Effector memory CD4-positive, alpha-beta T cell (primary cell): ENCODE measurements around the gene PXMP4.
"Not testable (repeated sequence)": the region's sequence is repeated elsewhere in the genome, so short reads cannot be mapped to it uniquely, and the experiment has no call there.

Experiments used
- DNase-seq, 3 donors: peaks; one replicate each; pipeline ENCODE4 v3.0.0-alpha.2; 2020
- H3K27ac ChIP-seq: 2 replicates; pipeline ENCODE4 v1.7.0; 2013; ENCODE audit warnings: mild to moderate bottlenecking, low read length, moderate library complexity; ENCODE audit not compliant: insufficient read depth, poor library complexity, severe bottlenecking
- H3K27me3 ChIP-seq: replicated peaks from 2 replicates; pipeline ENCODE4 v1.7.0; 2013; ENCODE audit warnings: mild to moderate bottlenecking, low read length; ENCODE audit not compliant: insufficient read depth, control insufficient read depth, poor library complexity, severe bottlenecking
- H3K36me3 ChIP-seq: 2 replicates; pipeline ENCODE4 v1.7.0; 2013; ENCODE audit warnings: mild to moderate bottlenecking, low read length, moderate library complexity; ENCODE audit not compliant: control insufficient read depth, insufficient read depth
- H3K4me1 ChIP-seq: 2 replicates; pipeline ENCODE4 v1.7.0; 2013; ENCODE audit warnings: low read length, mild to moderate bottlenecking; ENCODE audit not compliant: control insufficient read depth, insufficient read depth, poor library complexity, severe bottlenecking
- H3K4me3 ChIP-seq: 2 replicates; pipeline ENCODE4 v1.7.0; 2013; ENCODE audit warnings: low read length, low read depth, mild to moderate bottlenecking; ENCODE audit not compliant: insufficient read depth, poor library complexity, severe bottlenecking
- H3K9me3 ChIP-seq: 2 replicates; pipeline ENCODE4 v1.7.0; 2013; ENCODE audit warnings: mild to moderate bottlenecking, low read length, moderate library complexity; ENCODE audit not compliant: control insufficient read depth

The PXMP4 gene

DNA sequence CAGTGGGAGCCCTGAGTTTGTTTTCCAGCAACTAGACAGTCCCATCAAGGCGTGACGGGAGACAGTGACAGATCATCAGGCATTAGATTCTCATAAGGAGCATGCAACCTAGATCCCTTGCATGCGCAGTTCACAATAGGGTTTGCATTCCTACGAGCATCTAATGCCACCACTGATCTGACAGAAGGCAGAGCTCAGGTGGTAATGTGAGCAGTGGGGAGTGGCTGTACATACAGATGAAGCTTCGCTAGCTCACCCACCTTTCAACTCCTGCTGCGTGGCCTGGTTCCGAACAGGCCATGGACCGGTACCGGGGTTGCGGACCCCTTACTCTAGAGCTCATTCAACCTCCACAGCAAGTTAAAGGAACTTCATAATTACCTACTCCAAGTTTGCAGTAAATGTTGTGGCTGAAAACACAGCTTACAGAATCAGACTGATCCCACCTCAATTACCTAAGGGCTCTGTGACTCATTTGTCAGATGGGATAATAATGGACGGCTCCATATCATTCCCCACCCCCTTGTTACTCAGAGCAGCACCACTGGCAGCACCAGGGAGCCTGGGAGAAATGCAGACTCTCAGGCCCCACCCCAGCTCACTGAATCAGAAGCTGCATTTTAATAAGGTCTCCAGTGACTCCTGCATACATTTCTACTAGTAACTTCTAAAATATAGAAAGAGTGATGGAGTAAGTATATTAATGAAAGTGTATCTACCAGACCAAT, 15.7 kb downstream of the PXMP4 start:
- no peak for DNase-seq
- Histone ChIP-seq H3K9me3 (no peaks in the 10 kb centered on the region), H3K36me3 (peaks cover 14% of the 10 kb centered on the region), H3K27me3 (no peaks in the 10 kb centered on the region), H3K4me1 (no peaks in the 10 kb centered on the region), H3K4me3 (no peak overlapping the region), H3K27ac (no peak overlapping the region)

DNA sequence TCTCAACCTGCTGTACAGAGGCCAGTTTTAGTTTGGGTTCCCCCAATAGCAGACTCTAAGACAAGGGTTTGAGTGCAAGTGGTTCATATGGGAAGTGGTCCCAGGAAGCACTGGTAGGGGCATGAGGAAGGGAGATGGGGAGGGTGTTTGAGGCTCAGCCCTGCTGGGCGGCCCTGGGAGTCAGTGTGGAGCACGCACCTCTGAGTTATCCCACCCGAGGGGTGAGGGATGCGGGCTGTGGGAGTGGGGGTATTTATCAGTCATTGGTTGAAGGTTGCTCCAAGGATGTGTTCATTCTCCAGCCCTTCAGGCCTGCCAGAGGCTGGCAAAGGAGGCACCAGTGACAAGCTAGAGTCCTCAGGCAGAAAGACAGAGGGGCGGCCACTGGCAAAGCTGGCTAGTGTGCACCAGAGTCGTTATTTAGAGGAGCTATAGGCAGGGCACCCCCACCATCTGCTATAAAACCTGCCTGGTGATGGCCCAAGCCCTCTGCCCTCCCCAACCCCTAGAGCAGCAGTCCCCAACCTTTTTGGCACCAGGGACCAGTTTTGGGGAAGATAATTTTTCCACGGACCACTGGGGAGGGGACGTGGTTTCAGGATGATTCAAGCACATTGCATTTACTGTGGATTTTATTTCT, 16.5 kb downstream of the PXMP4 start:
- H3K36me3 ChIP-seq: peaks cover 14% of the 10 kb centered on the region
- no peak overlapping the region for H3K4me3 ChIP-seq
- no peak overlapping the region for H3K27ac ChIP-seq
- no peak for DNase-seq
- no peaks in the 10 kb centered on the region for H3K4me1 ChIP-seq
- H3K9me3 ChIP-seq: no peaks in the 10 kb centered on the region
- H3K27me3 ChIP-seq: no peaks in the 10 kb centered on the region

- Histone ChIP-seq H3K27me3 (no peaks in the 10 kb centered on the region), H3K27ac (no peak overlapping the region), H3K36me3 (peaks cover 14% of the 10 kb centered on the region), H3K4me3 (no peak overlapping the region), H3K4me1 (no peaks in the 10 kb centered on the region), H3K9me3 (no peaks in the 10 kb centered on the region)
- no peak for DNase-seq
These were observed 17.2 kb downstream of the PXMP4 start for GRCh38 chr20:33702861-33703260.

DNA sequence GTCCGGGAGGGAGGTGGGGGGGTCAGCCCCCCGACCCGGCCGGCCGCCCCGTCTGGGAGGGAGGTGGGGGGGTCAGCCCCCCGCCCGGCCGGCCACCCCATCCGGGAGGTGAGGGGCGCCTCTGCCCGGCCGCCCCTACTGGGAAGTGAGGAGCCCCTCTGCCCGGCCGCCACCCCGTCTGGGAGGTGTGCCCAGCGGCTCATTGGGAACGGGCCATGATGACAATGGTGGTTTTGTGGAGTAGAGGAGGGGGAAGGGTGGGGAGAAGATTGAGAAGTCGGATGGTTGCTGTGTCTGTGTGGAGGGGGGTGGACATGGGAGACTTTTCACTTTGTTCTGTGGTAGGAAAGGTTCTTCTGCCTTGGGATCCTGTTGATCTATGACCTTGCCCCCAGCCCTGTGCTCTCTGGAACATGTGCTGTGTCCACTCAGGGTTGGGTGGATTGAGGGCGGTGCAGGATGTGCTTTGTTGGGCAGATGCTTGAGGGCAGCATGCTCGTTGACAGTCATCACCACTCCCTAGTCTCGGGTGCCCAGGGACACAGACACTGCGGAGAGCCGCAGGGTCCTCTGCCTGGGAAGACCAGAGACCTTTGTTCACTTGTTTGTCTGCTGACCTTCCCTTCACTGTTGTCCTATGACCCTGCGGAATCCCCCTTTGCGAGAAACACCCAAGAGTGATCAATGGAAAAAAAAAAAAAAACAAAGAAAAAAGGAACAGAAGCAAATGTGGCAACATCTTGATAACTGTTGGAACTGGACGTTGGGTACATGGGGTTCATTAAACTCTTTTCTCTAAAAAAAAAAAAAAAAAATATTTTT, 18.3 kb downstream of the PXMP4 start:
- H3K4me1 ChIP-seq: no peaks in the 10 kb centered on the region
- H3K27ac ChIP-seq: no peak overlapping the region
- H3K4me3 ChIP-seq: no peak overlapping the region
- no peak for DNase-seq
- H3K9me3 ChIP-seq: no peaks in the 10 kb centered on the region
- H3K36me3 ChIP-seq: peaks cover 7% of the 10 kb centered on the region
- H3K27me3 ChIP-seq: no peaks in the 10 kb centered on the region

DNA sequence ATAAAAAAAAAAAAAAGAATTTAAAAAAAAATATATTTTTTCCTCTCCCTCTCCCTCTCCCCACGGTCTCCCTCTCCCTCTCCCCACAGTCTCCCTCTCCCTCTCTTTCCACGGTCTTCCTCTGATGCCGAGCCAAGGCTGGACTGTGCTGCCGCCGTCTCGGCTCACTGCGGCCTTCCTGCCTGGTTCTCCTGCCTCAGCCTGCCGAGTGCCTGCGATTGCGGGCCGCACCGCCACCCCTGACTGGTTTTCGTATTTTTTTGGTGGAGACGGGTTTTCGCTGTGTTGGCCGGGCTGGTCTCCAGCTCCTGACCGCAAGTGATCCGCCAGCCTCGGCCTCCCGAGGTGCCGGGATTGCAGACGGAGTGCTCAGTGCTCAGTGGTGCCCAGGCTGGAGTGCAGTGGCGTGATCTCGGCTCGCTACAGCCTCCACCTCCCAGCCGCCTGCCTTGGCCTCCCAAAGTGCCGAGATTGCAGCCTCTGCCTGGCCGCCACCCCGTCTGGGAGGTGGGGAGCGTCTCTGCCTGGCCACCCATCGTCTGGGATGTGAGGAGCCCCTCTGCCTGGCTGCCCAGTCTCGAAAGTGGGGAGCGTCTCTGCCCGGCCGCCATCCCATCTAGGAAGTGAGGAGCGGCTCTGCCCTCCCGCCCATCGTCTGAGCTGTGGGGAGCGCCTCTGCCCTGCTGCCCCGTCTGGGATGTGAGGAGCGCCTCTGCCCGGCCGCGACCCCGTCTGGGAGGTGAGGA, 19.2 kb downstream of the PXMP4 start:
- H3K27ac ChIP-seq, H3K27me3 ChIP-seq, H3K36me3 ChIP-seq, H3K4me1 ChIP-seq, H3K4me3 ChIP-seq, DNase-seq, H3K9me3 ChIP-seq: not testable (repeated sequence)

DNA sequence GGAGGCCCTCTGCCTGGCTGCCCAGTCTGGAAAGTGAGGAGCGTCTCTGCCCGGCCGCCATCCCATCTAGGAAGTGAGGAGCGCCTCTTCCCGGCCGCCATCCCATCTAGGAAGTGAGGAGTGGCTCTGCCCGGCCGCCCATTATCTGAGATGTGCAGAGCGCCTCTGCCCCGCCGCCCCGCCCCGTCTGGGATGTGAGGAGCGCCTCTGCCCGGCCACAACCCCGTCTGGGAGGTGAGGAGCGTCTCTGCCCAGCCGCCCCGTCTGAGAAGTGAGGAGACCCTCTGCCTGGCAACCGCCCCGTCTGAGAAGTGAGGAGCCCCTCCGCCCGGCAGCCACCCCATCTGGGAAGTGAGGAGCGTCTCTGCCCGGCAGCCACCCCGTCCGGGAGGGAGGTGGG, 21.1 kb downstream of the PXMP4 start:
- H3K36me3 ChIP-seq, H3K9me3 ChIP-seq, H3K4me3 ChIP-seq, DNase-seq, H3K27ac ChIP-seq, H3K4me1 ChIP-seq, H3K27me3 ChIP-seq: not testable (repeated sequence)

DNA sequence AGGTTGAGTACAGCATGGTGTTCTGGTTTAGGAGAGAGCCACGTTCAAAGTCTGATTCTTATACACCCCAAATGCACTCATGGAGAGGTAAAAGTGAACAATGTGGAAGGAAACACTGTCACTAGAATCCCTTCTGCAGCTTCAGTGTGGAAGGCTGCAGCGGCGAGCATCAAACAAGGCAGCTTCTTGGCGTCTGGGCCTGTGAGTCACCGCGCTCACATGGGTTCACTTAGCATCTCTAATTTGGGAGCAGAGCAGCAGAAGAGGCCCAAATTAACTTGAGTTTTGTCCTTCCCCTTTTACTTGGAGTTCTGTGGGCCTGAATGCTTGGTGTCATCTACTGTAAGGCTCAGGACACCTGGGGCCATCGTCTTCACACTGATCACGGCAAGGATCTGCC, 23.0 kb downstream of the PXMP4 start:
- DNase-seq: no peak
- Histone ChIP-seq H3K27ac (no peak overlapping the region), H3K9me3 (no peaks in the 10 kb centered on the region), H3K27me3 (no peaks in the 10 kb centered on the region), H3K36me3 (no peaks in the 10 kb centered on the region), H3K4me3 (no peak overlapping the region), H3K4me1 (no peaks in the 10 kb centered on the region)

- Histone ChIP-seq H3K9me3 (no peaks in the 10 kb centered on the region), H3K4me3 (no peak overlapping the region), H3K36me3 (no peaks in the 10 kb centered on the region), H3K27ac (no peak overlapping the region), H3K27me3 (no peaks in the 10 kb centered on the region), H3K4me1 (no peaks in the 10 kb centered on the region)
- no peak for DNase-seq
These were observed 23.7 kb downstream of the PXMP4 start for GRCh38 chr20:33696448-33696847.

DNA sequence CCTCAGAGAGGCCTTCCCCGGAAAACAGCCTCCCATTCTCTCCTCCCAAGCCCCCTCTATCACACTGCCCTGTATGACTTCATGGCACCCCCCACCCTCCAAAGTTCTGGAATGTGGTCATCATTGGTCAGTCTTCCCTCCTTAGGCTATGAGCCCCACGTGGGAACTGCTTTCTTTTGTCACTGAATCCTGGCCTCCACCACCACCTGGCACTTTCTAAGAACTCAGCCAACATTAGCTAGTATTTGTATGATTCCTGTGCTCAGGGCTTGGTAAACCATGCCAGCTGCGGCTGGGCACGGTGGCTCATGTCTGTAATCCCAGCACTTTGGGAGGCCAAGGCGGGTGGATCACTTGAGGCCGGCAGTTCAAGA, 25.5 kb downstream of the PXMP4 start:
- no peak overlapping the region for H3K4me3 ChIP-seq
- no peak for DNase-seq
- no peaks in the 10 kb centered on the region for H3K36me3 ChIP-seq
- H3K9me3 ChIP-seq: no peaks in the 10 kb centered on the region
- no peaks in the 10 kb centered on the region for H3K27me3 ChIP-seq
- H3K27ac ChIP-seq: no peak overlapping the region
- H3K4me1 ChIP-seq: no peaks in the 10 kb centered on the region
